GM12891 (cell line): Measurements from ENCODE around the gene CDH13.

Experiments used
- POLR2A ChIP-seq: IDR thresholded peaks from 2 replicates; pipeline ENCODE4 v1.6.1; 2011; ENCODE audit warnings: low read depth, low read length, control low read depth
- POLR2AphosphoS5 ChIP-seq: IDR thresholded peaks from 2 replicates; pipeline ENCODE4 v1.6.1; 2011; ENCODE audit warnings: low read depth, low read length, control low read depth
- SPI1 ChIP-seq: IDR thresholded peaks from 2 replicates; pipeline ENCODE4 v1.6.1; 2011; ENCODE audit warnings: low read depth, low read length, control low read depth
- TAF1 ChIP-seq: IDR thresholded peaks from 2 replicates; pipeline ENCODE4 v1.6.1; 2011; ENCODE audit warnings: low read depth, low read length, control low read depth

DNA sequence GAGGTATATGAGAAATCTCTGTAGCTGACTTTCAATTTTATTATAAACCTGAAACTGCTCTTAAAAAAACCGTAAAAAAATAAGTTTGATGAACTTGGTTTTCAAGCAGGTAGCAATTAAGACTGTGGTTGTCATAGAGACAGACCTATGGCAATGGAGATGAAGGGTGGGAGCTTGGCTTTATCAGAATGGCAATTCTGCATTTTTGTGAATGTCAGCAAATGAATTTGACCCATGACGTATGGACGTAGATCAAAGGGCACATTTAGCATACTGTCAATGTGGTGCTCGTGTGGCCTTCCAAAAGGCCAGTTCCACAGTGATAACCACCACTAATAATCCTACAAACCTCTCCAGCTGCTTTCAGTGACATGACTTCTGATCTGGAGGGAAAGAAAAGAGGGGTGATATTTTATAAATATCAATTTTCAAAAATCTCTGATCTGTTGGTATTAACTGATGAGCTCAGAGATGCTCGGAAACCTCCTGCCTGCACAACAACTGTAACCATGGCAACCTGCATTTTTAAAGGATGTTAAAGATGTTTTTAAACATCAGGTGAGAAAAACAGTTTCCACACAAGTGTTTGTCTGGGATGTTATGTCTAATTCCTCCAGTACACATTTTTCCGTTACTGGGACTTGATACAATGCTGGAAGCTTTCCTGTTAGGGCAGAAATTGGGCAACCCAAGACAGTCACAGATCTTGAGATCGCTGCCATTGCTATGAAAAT, 533.7 kb downstream of the CDH13 start:
- TF ChIP-seq TAF1 (no peak), POLR2AphosphoS5 (no peak), POLR2A (no peak), SPI1 (no peak)
